Measurements from ENCODE around the gene GGPS1.

The GGPS1 gene

DNA sequence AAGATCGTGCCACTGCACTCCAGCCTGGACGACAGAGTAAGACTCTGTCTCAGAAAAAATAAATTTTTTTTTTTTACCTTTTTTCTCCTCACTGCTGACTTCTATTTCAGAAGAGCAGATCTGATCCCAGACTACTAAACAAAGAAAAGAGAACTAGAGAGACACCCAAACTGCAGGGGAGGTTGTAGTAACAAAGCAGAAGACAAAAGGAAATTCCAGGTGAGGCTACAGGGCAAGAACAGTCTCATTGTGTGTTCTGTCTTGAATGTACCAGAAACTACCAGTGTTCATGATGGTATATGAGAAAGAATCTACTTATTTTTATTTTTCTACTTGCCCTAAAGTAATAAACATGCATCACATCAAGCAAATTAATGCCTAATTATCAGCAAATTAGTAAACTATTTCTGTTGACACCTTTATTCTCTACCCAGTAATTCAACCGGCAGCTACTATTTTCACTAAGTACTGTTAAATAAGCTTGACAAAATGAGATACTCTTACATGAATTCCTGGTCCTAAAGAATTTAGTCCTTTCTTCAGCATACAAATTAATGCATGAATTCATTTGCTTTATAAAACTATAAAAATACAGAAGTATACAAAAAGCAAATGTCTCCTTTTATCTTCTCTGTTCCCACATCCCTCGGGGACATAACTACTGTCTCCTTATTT is 41.0 kb upstream of the GGPS1 start:
- no peak overlapping the region for H3K4me3 ChIP-seq (ENCODE audit: control insufficient read depth, low read depth, low read length)
- DNase-seq (ENCODE audit: low read depth) = no peak
- TF ChIP-seq, protein P1, sequence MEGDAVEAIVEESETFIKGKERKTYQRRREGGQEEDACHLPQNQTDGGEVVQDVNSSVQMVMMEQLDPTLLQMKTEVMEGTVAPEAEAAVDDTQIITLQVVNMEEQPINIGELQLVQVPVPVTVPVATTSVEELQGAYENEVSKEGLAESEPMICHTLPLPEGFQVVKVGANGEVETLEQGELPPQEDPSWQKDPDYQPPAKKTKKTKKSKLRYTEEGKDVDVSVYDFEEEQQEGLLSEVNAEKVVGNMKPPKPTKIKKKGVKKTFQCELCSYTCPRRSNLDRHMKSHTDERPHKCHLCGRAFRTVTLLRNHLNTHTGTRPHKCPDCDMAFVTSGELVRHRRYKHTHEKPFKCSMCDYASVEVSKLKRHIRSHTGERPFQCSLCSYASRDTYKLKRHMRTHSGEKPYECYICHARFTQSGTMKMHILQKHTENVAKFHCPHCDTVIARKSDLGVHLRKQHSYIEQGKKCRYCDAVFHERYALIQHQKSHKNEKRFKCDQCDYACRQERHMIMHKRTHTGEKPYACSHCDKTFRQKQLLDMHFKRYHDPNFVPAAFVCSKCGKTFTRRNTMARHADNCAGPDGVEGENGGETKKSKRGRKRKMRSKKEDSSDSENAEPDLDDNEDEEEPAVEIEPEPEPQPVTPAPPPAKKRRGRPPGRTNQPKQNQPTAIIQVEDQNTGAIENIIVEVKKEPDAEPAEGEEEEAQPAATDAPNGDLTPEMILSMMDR (IDR thresholded peaks at IDR 0.05; ENCODE audit: control insufficient read depth, insufficient read depth, low read depth, low read length, missing control alignments) = no peak

DNA sequence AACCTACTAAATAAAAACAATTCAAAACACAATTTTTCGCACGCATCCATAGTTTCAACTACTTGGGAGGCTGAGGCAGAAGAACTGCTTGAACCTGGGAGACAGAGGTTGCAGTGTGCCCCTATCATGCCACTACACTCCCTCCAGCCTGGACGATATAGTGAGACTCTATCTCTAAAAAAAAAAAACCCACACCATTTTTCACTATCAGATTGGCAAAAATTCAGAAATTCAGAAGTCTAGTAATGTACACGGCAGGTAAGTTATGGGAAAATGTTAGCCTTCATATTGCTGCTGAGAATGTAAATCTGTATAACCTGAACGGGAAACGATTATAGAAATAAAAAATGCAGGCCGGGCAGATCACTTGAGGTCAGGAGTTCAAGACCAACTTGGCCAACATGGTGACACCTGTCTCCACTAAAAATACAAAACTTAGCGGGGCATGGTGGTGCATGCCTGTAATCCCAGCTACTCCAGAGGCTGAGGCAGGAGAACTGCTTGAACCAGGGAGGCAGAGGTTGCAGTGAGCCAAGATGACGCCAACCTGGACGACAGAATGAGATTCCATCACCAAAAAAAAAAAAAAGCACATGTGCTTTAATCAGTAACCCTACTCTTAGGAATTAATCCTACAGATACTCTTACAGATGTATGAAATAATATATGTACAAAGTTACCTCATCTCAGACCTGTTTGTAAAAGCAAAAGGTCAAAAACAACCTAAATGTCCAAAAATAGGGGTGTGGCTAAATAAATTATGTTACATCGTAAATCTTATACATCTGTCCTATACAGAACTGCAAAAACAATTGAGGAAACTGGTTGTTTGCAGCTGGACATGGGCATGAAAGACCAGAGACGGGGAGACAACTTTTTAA is 38.3 kb upstream of the GGPS1 start:
- no peak for DNase-seq (ENCODE audit: low read depth)
- TF ChIP-seq, protein P1 (IDR thresholded peaks at IDR 0.05; ENCODE audit: control insufficient read depth, insufficient read depth, low read depth, low read length, missing control alignments) = no peak
- no peak overlapping the region for H3K4me3 ChIP-seq (ENCODE audit: control insufficient read depth, low read depth, low read length)

DNA sequence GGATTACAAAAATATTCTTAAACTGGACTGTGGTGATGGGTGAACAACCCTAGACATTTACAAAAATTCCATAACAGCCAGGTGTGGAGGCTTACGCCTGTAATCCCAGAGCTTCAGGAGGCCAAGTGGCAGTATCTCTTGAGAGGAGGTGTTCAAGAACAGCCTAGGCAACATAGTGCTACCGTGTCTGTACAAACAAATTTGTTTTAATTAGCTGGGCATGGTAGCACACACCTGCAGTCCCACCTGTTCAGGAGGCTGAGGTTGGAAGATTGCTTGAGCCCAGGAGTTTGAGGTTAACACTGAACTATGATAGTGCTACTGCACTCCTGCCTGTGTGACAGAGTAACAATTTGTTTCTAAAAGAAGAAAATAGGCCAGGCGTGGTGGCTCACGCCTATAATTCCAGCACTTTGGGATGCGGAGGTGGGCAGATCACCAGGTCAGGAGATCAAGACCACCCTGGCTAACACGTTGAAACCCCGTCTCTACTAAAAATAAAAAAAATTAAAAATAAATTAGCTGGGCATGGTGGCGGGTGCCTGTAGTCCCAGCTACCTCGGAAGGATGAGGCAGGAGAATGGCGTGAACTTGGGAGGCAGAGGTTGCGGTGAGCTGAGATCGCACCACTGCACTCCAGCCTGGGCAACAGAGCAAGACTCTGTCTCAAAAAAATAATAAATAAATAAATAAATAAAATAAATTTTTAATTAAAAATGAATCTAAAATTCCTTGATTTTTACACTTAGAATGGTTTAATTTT is 37.4 kb upstream of the GGPS1 start:
- no peak overlapping the region for H3K4me3 ChIP-seq (ENCODE audit: control insufficient read depth, low read depth, low read length)
- no peak for DNase-seq (ENCODE audit: low read depth)
- TF ChIP-seq, protein P1 (IDR thresholded peaks at IDR 0.05; ENCODE audit: control insufficient read depth, insufficient read depth, low read depth, low read length, missing control alignments) = no peak

DNA sequence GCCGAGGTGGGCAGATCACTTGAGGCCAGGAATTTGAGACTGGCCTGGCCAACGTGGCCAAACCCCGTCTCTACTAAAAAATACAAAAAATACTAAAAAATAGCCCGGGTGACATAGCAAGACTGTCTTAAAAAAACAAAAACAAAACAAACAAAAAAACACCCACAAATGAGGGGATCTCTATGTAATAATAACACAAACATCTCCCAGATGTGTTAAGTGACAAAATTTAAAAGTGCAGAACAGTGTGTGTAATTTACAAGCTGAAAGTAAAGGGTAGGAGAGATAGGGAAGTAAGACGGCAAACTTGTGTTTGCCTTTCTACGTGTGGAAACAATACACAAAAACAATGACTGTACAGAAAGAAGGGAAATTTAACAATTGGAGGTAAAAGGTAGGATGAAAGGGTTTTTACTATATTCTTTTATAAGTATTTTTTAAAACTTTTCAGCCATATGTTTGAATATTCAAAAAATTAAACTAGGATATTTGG is 36.7 kb upstream of the GGPS1 start:
- H3K4me3 ChIP-seq (ENCODE audit: control insufficient read depth, low read depth, low read length) = no peak overlapping the region
- TF ChIP-seq, protein P1 (IDR thresholded peaks at IDR 0.05; ENCODE audit: control insufficient read depth, insufficient read depth, low read depth, low read length, missing control alignments) = no peak
- DNase-seq (ENCODE audit: low read depth) = no peak

DNA sequence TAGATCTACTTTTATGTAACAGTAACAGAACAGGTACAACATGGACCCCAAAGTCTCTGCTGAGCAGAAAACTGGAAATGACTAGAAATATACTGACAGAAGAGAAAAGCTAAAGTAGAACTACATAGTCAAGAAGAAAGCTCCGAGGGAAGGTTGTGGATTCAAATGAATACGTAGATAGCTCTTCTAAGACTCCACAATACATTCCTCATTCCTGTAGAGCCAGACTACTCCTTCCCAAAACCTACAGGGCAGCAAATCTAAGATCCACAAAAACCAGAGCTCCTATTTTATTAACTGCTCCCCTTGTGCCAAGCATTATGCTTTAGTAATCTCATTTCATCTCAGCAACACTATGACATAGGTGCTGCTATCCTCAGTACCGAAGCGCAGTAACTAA is 35.6 kb upstream of the GGPS1 start:
- H3K4me3 ChIP-seq (ENCODE audit: control insufficient read depth, low read depth, low read length) = no peak overlapping the region
- TF ChIP-seq, protein P1 (IDR thresholded peaks at IDR 0.05; ENCODE audit: control insufficient read depth, insufficient read depth, low read depth, low read length, missing control alignments) = no peak

DNA sequence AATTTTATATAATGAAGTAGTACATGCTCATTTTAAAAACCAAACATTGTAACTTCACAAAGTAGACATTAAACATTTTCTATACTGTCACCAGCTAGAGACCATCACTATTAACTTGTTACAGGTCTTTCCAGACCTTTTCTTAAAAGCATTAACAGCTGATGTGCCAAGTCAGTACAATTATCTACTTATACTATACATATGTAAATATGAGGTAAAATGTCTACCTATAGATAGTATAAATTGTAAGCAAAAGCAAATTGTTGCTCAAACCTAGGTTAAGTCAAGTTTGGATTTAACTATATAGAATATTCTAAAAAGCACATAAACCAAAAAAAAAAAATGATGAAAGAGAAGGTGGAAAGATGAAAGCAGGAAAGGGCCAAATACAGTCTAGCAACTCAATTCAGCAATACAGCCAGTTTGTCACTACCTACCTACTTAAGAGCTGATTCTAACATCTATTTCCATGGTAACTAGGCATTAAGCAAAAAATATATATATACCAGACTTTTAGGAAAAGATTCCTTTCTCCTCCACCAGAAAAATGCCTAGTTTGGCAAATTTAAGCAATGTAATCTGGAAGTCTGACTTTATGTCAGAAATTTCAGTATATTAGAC is 34.9 kb upstream of the GGPS1 start:
- DNase-seq (ENCODE audit: low read depth) = no peak
- no peak overlapping the region for H3K4me3 ChIP-seq (ENCODE audit: control insufficient read depth, low read depth, low read length)
- TF ChIP-seq, protein P1 (IDR thresholded peaks at IDR 0.05; ENCODE audit: control insufficient read depth, insufficient read depth, low read depth, low read length, missing control alignments) = no peak

More for the DNA sequence above, 35.6 kb upstream of the GGPS1 start:
- no peak for DNase-seq (ENCODE audit: low read depth)

All from AG09309 (cell line).